Fibroblast of upper back skin (primary cell): ENCODE data around the gene ANKRD11.
"Not testable (repeated sequence)": the region's sequence is repeated elsewhere in the genome, so short reads cannot be mapped to it uniquely, and the experiment has no call there.

Experiments used
- DNase-seq: peaks from one replicate; pipeline ENCODE4 v3.0.0-alpha.2; 2013

Gene ANKRD11

DNA sequence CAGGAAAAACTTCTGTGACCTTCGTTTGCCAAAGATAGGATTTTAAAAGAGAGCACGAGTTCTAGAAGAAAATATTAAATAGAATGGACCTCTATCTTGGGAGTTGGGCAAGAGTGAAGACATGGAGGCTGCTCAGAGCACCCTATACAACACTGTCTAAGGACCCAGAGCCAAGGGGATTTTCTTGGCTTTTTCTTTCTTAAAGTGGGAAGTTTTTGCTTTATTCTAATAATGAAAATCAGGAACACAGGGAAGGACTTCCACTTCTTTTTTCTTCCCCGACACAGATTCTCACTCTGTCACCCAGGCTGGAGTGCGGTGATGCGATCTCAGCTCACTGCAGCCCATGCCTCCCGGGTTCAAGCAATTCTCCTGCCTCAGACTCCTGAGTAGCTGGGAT is 178.7 kb downstream of the ANKRD11 start:
- DNase-seq = no peak

DNA sequence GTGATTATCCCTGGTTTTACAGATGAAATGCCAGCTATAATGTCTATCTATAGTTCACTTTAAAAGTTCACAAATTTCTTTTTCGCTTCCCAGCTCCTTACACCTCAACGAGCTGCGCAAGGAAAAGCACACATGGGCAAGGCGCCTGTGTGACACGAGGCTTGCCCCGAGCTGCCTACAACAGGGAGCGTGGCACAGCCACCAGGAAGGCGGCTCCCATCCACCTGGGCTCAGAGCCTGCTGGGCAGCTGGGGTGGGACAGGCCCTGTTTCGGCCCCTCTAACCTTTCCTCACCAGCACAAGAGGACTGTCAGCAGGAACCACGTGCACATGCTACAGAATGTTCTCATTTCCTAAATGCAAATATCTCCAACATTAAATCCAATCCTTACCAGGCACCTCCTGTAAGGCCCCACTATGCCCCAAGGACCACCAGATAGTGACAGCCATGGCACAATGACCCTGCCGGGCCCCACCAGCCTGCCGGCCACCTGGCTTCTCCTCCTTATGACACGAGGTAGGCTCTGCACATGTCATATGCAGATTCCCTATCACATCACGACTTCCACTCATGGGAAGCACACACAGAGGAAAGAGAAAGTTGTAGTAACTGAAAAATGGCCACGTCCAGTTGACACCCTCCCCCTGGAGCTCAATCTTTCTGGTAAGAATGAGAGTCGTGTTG is 180.8 kb downstream of the ANKRD11 start:
- DNase-seq = no peak

- no peak for DNase-seq
Measured at GRCh38 chr16:89308391-89309333, 181.7 kb downstream of the ANKRD11 start.

- no peak for DNase-seq
Measured at GRCh38 chr16:89307421-89307805, 182.9 kb downstream of the ANKRD11 start.

DNA sequence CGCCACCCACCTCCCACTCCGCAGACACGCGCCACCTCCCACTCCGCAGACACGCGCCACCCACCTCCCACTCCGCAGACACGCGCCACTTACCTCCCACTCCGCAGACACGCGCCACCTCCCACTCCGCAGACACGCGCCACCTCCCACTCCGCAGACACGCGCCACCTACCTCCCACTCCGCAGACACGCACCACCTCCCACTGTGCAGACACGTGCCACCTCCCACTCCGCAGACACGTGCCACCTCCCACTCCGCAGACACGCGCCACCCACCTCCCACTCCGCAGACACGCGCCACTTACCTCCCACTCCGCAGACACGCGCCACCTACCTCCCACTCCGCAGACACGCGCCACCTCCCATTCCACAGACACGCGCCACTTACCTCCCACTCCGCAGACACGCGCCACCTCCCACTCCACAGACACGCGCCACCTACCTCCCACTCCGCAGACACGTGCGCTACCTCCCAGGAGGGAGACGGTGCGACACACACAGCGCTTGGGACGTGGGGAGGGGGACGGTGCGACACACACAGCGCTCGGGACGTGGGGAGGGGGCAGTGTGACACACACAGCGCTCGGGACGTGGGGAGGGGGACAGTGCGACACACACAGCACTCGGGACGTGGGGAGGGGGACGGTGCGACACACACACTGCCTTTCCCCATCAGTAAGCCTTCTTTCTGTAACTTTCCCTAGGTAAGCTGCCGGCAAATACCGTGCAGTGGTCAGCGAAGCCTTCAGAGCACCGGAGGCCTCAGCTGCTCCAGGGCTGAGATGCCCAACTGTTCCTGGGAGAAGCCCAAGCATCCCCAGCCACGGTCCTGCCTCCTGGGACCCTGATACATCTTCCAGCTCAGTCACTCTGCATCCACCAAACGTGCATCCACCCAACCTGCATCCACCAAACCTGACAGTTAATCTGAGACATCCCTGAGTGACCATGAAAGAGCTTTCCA is 183.6 kb downstream of the ANKRD11 start:
- not testable (repeated sequence) for DNase-seq

DNA sequence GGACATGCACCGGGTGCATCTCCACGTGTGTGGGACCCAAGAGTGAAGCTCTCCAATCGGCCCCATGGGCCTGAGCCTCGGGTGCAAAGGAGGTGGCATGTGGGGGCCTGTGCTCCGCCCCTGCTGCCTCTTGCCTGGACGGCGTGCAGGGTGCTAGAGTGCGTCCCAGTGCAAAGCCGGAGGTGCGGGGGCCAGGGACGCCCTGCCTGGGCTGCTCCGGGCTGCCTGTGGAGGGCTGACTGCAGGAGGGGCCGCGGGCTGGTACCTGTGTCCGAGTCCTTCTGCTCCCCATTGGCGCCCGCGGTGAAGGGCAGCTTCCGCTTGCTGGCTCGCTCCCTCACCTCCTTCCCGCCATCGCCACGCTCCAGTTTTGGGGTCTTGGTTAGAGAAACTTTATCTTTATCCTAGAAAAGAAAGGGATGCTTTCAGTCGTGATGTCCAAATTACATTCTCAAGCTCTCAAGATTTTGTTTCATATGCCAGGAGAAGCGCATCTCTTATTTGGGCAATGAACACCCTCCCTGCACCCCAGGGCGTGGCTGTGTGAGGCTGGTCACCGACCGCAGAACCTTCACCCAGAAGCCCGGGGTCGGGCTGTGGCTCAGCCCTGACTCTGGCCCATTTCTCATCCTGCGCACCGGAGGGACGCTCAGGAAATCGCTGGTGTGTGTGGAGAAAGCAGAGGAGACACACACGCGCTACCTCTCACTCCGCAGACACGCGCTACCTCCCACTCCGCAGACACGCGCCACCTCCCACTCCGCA is 185.2 kb downstream of the ANKRD11 start:
- DNase-seq = no peak

DNA sequence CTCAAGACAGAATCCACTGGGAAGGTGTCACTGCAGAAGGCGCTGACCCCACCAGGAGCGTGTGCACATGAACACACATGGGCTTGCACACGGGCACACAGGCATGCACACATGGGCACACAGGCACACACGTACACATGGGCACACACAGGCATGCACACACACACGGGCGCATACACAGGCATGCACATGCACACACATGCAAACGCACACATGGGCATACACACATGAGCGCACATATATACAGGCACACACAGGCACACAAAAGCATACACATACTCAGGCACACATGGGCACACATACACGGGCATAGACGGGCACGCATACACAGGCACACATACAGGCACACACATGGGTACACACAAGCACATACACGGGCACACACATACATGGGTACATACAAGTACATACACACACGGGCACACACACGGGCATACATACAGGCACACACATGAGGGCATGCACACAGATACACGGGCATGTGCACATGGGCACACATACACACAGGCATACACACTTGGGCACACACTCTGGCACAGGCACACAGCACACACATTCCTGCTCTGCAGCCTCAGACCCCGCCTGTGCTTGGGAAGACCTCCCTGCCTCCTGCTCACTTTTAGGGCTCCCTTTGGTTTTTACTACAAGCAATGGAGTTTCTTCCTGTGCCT is 186.0 kb downstream of the ANKRD11 start:
- no peak for DNase-seq

DNA sequence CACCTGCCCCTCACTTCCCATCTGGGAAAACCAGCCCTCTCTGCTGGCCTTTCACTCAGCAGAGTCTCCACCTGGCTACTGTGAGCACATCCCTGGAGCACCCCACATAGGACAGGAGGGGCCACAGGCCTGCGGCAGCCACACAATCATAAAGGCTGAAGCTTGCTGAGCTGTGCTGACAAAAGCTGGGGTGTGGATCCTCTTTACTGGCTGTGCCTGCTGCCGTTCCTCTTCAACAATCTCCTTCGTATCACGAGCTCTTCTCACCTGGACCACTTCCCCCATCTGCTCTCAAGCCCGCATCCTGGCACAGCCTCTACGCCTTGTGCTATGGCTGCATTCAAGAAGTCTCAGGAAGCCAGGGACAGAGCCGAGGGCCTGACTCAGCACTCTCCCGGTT is 186.7 kb downstream of the ANKRD11 start:
- no peak for DNase-seq

DNA sequence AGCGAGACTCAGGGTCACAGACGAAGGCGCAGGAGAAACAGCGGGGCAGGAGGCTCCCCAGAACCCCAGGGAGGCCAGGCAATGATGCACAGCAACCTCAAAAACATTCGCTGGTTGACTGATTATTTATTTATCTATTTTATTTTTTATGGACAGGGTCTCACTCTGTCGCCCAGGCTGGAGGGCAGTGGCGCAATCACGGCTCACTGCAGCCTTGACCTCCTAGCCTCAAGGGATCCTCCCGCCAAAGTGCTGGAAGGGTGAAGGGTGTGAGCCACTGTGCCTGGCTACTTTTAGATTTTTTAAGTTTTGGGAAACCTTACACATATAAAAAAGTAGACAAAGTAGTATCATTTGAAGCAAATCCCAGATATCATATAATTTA is 189.4 kb downstream of the ANKRD11 start:
- no peak for DNase-seq

GRCh38 chr16:89300311-89300975 is 189.9 kb downstream of the ANKRD11 start:
- DNase-seq = no peak

- not testable (repeated sequence) for DNase-seq
Measured at GRCh38 chr16:89299357-89300111, 190.8 kb downstream of the ANKRD11 start.

- no peak for DNase-seq
Measured at GRCh38 chr16:89298623-89299225, 191.6 kb downstream of the ANKRD11 start.

DNA sequence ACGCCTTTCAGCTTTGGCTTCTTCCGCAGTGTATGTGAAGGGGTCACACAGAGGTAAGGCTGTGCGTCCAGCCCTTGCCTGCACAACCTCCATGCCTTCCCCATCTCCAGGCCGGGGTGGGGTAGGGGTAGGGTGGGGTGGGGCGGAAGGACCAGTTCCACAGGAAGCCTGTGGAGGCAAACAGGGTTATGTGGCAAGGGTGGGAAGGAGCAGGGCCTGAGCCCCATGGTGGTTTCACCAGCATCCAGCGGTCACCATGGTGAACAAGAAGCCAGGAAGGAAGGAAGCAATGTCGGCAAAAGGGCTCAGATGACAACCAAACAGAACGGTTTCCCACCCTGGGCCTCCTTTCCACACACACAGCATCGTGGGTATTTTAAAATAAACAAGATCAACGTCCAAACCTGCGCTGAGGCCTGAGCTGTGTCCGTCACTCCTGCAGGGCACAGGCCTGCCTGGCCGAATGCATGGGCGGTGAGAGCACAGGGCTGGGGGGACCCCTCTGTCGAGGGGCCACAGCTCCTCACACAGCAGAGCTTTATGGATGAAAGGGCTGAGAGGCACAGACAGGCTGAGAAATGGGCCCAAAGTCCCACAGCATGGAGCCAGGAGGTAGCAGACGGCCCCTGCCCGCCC is 192.3 kb downstream of the ANKRD11 start:
- DNase-seq = no peak

DNA sequence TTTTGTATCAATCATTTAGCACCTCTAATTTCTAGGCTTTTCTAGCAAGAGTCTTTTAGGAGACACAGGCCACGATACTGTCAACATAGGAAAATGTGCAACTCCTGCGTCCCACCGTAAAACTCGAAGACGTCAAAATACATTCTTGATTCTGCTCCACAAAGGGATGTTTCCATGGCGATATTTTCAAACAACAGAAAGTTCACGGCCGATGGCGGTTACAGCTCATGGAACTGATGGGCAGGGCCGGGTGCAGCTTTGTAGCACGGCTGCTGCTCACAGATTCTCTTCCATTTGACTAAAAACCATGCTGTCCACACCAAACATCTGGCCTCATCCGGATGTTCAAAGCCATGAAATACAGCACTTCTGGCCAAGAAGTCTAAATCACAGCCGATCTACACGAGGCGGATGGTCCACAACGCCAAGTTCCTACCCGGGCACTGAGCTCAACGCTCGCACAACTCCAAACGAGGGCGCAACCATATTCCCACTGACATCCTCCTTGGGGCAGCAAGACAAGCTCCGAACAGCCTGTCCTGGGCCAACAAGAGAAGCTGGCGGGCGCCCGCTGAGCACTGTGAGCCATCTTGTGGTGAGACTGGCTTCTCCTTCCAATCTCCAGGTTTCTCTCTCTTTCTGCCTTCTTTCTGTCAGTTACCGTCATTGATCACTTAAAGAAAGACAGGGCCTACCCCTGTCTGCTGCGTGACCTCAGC is 193.0 kb downstream of the ANKRD11 start:
- no peak for DNase-seq

- no peak for DNase-seq
Measured at GRCh38 chr16:89295915-89296314, 194.4 kb downstream of the ANKRD11 start.

GRCh38 chr16:89295071-89295900 is 195.1 kb downstream of the ANKRD11 start:
- DNase-seq = no peak

GRCh38 chr16:89294486-89294885 is 195.9 kb downstream of the ANKRD11 start:
- no peak for DNase-seq
